HS-27A (cell line): ENCODE results near the gene PDZD2.
"Not testable (repeated sequence)": the region's sequence is repeated elsewhere in the genome, so short reads cannot be mapped to it uniquely, and the experiment has no call there.

Experiments
- DNase-seq: peaks from one replicate; pipeline ENCODE4 v3.0.0-alpha.2; 2012; ENCODE audit warnings: low read depth, missing footprints

Gene PDZD2

GRCh38 chr5:32076699-32077695, 438.1 kb downstream of the PDZD2 start:
- DNase-seq, result peak; percentile 27

- not testable (repeated sequence) for DNase-seq
Observed at GRCh38 chr5:32078855-32079254, 439.9 kb downstream of the PDZD2 start.

- DNase-seq, result not testable (repeated sequence)
Observed at GRCh38 chr5:32080565-32080964, 441.6 kb downstream of the PDZD2 start.

DNA sequence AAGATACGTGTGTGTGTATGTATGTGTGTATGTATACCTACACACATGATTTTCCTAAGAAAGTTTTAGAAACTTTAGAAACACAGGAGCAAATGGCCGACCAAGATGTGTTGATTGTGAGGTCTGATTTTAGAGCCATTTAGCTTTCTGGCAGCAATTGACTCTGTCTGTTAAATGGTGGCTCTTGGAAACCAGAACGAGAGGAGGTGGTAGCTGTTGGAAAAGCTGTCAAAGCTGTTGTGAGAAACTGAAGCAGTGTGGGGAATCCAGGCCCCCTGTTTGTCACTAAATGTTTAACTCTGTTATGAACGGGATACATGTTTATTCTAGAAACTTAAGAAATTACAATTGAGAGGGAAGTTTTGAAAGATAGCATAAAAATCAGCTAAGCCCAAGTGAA, 443.8 kb downstream of the PDZD2 start:
- no peak for DNase-seq

DNA sequence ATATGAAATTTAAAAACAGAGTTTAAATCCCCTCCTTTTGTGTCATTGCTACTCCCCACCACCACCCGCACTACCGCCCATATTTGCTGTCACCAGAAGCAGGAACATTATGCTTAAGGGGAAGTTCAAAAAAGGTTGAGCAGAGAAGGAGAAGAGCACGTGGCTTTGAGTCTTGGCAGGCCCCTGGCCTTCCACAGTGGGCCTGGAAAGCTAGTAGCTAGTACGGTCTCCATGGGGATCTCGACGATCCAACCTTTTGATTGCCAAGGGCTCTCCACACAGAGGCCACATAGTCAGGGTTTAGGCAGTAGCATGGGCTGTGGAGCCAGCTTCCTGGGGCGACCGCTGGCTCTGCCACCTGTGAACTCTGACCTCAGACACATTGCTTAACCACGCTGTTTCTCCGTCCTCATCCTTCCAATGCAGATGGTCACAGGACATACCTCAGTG, 445.1 kb downstream of the PDZD2 start:
- DNase-seq, result no peak

DNA sequence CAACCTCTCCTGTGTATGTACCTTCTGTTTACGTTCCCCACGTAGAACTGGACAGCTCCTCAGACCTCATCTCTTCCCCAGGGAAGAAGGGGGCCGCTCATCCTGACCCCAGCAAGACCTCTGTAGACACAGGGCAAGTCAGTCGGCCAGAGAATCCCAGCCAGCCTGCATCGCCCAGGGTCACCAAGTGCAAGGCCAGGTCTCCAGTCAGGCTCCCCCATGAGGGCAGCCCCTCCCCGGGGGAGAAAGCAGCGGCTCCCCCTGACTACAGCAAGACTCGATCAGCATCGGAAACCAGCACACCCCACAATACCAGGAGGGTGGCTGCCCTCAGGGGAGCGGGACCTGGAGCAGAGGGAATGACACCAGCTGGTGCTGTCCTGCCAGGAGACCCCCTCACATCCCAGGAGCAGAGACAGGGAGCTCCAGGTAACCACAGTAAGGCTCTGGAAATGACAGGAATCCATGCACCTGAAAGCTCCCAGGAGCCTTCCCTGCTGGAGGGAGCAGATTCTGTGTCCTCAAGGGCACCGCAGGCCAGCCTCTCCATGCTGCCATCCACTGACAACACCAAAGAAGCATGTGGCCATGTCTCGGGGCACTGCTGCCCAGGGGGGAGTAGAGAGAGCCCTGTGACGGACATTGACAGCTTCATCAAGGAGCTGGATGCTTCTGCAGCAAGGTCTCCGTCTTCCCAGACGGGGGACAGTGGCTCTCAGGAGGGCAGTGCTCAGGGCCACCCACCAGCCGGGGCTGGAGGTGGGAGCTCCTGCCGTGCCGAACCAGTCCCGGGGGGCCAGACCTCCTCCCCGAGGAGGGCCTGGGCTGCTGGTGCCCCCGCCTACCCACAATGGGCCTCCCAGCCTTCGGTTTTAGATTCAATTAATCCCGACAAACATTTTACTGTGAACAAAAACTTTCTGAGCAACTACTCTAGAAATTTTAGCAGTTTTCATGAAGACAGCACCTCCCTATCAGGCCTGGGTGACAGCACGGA, 448.5 kb downstream of the PDZD2 start:
- no peak for DNase-seq

DNA sequence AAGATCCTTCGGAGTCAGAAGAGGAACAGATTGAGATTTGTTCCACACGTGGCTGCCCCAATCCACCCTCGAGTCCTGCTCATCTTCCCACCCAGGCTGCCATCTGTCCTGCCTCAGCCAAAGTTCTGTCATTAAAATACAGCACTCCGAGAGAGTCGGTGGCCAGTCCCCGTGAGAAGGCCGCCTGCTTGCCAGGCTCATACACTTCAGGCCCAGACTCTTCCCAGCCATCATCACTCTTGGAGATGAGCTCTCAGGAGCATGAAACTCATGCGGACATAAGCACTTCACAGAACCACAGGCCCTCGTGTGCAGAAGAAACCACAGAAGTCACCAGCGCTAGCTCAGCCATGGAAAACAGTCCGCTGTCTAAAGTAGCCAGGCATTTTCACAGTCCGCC, 449.3 kb downstream of the PDZD2 start:
- no peak for DNase-seq

DNA sequence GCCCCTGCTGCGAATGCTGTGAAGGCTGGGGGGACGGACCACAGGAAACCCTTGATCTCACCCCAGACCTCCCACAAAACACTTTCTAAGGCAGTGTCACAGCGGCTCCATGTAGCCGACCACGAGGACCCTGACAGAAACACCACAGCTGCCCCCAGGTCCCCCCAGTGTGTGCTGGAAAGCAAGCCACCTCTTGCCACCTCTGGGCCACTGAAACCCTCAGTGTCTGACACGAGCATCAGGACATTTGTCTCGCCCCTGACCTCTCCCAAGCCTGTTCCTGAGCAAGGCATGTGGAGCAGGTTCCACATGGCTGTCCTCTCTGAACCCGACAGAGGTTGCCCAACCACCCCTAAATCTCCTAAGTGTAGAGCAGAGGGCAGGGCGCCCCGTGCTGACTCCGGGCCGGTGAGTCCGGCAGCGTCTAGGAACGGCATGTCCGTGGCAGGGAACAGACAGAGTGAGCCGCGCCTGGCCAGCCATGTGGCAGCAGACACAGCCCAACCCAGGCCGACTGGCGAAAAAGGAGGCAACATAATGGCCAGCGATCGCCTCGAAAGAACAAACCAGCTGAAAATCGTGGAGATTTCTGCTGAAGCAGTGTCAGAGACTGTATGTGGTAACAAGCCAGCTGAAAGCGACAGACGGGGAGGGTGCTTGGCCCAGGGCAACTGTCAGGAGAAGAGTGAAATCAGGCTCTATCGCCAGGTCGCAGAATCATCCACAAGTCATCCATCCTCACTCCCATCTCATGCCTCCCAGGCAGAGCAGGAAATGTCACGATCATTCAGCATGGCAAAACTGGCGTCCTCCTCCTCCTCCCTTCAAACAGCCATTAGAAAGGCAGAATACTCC, 450.4 kb downstream of the PDZD2 start:
- DNase-seq, result no peak

DNA sequence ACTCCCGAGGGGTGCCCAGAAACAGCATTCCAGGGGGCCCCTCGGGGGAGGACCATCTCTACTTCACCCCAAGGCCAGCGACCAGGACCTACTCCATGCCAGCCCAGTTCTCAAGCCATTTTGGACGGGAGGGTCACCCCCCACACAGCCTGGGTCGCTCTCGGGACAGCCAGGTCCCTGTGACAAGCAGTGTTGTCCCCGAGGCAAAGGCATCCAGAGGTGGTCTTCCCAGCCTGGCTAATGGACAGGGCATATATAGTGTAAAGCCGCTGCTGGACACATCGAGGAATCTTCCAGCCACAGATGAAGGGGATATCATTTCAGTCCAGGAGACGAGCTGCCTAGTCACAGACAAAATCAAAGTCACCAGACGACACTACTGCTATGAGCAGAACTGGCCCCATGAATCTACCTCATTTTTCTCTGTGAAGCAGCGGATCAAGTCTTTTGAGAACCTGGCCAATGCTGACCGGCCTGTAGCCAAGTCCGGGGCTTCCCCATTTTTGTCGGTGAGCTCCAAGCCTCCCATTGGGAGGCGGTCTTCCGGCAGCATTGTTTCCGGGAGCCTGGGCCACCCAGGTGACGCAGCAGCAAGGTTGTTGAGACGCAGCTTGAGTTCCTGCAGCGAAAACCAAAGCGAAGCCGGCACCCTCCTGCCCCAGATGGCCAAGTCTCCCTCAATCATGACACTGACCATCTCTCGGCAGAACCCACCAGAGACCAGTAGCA, 451.3 kb downstream of the PDZD2 start:
- no peak for DNase-seq

- DNase-seq, result no peak
Observed at GRCh38 chr5:32090755-32091128, 451.8 kb downstream of the PDZD2 start.

GRCh38 chr5:32092938-32093812, 454.2 kb downstream of the PDZD2 start:
- peak; percentile 48 for DNase-seq

GRCh38 chr5:32094691-32095090, 455.8 kb downstream of the PDZD2 start:
- no peak for DNase-seq

DNA sequence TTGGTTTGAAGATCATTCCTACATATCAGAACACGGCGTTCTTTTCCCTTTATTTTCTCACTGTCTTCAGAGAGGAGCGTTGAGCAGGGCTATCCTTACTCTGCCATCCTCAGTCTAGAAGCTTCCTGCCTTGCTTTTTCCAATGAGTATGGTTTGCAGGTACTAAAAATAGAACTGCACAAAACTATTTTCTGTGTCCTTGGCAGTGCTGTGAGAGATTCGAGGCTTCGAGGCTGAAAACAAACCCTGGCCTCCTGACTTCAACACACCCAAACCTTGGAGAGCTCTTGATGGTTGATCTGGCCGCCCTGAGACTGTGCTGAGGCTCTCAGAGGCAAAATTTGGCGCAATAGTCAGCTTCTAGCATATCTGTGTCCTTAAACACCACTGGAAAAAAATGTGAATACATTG, 456.3 kb downstream of the PDZD2 start:
- DNase-seq, result no peak

GRCh38 chr5:32096891-32097595, 458.1 kb downstream of the PDZD2 start:
- DNase-seq, result no peak

- no peak for DNase-seq
Observed at GRCh38 chr5:32098291-32098690, 459.4 kb downstream of the PDZD2 start.

- DNase-seq, result no peak
Observed at GRCh38 chr5:32098890-32099310, 460.0 kb downstream of the PDZD2 start.

- no peak for DNase-seq
Observed at GRCh38 chr5:32099486-32100035, 460.6 kb downstream of the PDZD2 start.

DNA sequence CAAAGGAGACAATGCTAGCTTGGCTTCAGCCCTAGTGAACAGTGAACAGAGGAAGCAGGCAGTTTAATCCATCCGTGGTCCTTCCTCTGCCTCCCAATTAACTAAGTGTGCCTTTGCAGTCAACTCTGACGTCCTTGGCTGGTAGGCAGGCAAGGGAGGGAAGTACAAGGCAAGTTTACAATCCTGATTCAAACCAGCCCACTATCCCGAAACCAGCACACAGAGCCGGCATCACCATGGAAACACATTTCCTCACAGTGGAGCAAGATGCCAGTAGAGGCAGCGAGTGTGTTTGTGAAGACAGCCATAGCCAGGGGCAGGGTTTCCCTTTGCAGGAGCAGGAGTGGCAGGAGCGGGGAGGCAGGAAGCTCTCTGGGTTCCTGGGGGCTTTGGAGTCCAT, 461.3 kb downstream of the PDZD2 start:
- no peak for DNase-seq
